ENCODE results near the gene SLIRP. TPM values are rescaled to one million over a fixed set of nuclear protein-coding genes. Genes with fewer than 3 reads are reported as not detected.

Gene SLIRP
- total RNA-seq, 1 experiment from 2014 or later: 137 TPM

GRCh38 chr14:77708749-77709148 is 846 bp downstream of the SLIRP start:
- peaks cover 19% of the 10 kb centered on the region for H3K4me1 Mint-ChIP-seq (ENCODE audit: low read depth, unreplicated experiment)
- no peak for TF ChIP-seq CTCF (IDR thresholded peaks at IDR 0.05; ENCODE audit: unreplicated experiment)
- peak overlapping the region; percentile 91 for H3K4me3 Mint-ChIP-seq (ENCODE audit: low read depth, unreplicated experiment)
- H3K36me3 Mint-ChIP-seq (ENCODE audit: insufficient read depth, unreplicated experiment): peaks cover 33% of the 10 kb centered on the region
- intact Hi-C loops (cut with micrococcal nuclease; ENCODE audit: unreplicated experiment): loop anchor here (5.0 kb wide), 2 partner anchors 51 to 116 kb away; no protein-coding TSS in a partner anchor
- no peaks in the 10 kb centered on the region for H3K27me3 Mint-ChIP-seq (ENCODE audit: unreplicated experiment)
- no peak for DNase-seq
- no peaks in the 10 kb centered on the region for H3K9me3 Mint-ChIP-seq (ENCODE audit: low read depth, unreplicated experiment)
- TSS peak; percentile 78 for BruUV-seq (replicated peaks)
- H3K27ac Mint-ChIP-seq (ENCODE audit: unreplicated experiment): peak overlapping the region; percentile 85
- CTCF ChIA-PET: no interaction called here

GRCh38 chr14:77709412-77709811 is 1.5 kb downstream of the SLIRP start:
- Mint-ChIP-seq H3K27ac (ENCODE audit: unreplicated experiment) (no peak overlapping the region), H3K4me1 (ENCODE audit: low read depth, unreplicated experiment) (peaks cover 19% of the 10 kb centered on the region), H3K9me3 (ENCODE audit: low read depth, unreplicated experiment) (no peaks in the 10 kb centered on the region), H3K36me3 (ENCODE audit: insufficient read depth, unreplicated experiment) (peaks cover 33% of the 10 kb centered on the region), H3K4me3 (ENCODE audit: low read depth, unreplicated experiment) (peak overlapping the region; percentile 91), H3K27me3 (ENCODE audit: unreplicated experiment) (no peaks in the 10 kb centered on the region)
- intact Hi-C loops (cut with micrococcal nuclease; ENCODE audit: unreplicated experiment): loop anchor here (5.0 kb wide), 2 partner anchors 52 to 117 kb away; no protein-coding TSS in a partner anchor
- BruUV-seq (replicated peaks): no TSS peak
- no peak for DNase-seq
- no peak for TF ChIP-seq CTCF (IDR thresholded peaks at IDR 0.05; ENCODE audit: unreplicated experiment)
- CTCF ChIA-PET: no interaction called here

GRCh38 chr14:77710364-77710763 is 2.5 kb downstream of the SLIRP start:
- no peak for TF ChIP-seq CTCF (IDR thresholded peaks at IDR 0.05; ENCODE audit: unreplicated experiment)
- Mint-ChIP-seq H3K4me1 (ENCODE audit: low read depth, unreplicated experiment) (peaks cover 19% of the 10 kb centered on the region), H3K9me3 (ENCODE audit: low read depth, unreplicated experiment) (no peaks in the 10 kb centered on the region), H3K27ac (ENCODE audit: unreplicated experiment) (no peak overlapping the region), H3K27me3 (ENCODE audit: unreplicated experiment) (no peaks in the 10 kb centered on the region), H3K4me3 (ENCODE audit: low read depth, unreplicated experiment) (no peak overlapping the region), H3K36me3 (ENCODE audit: insufficient read depth, unreplicated experiment) (peaks cover 41% of the 10 kb centered on the region)
- DNase-seq: no peak
- no TSS peak for BruUV-seq (replicated peaks)
- CTCF ChIA-PET: no interaction called here
- intact Hi-C loops (cut with micrococcal nuclease; ENCODE audit: unreplicated experiment): no loop called here

DNA sequence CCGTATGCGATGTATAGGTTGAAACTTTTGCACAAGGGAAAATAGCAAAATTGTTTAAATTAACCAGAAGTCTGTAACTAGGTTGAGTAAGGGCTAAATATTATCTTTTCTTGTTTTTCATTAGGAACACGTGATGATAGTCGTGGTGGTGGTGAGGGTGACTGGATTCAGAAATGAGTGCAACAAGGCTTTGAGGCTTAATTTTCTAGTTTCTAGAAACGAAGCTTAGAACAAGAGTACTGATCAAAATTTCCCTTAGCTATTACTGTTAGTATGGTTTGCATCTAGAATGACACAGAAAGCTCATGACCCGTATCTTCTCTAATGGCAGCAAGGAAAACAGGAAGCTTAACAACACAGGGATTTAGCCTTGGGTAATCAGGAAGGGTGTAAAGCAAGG is 7.0 kb downstream of the SLIRP start:
- no peak overlapping the region for H3K4me3 Mint-ChIP-seq (ENCODE audit: low read depth, unreplicated experiment)
- no peaks in the 10 kb centered on the region for H3K27me3 Mint-ChIP-seq (ENCODE audit: unreplicated experiment)
- DNase-seq: no peak
- H3K4me1 Mint-ChIP-seq (ENCODE audit: low read depth, unreplicated experiment): peaks cover 6% of the 10 kb centered on the region
- intact Hi-C loops (cut with micrococcal nuclease; ENCODE audit: unreplicated experiment): no loop called here
- no TSS peak for BruUV-seq (replicated peaks)
- CTCF ChIA-PET: interaction anchor here (0.5 kb wide), 1 partner anchor 235 kb away, joined by 3 read pairs; no protein-coding TSS in a partner anchor
- no peak for TF ChIP-seq CTCF (IDR thresholded peaks at IDR 0.05; ENCODE audit: unreplicated experiment)
- peaks cover 48% of the 10 kb centered on the region for H3K36me3 Mint-ChIP-seq (ENCODE audit: insufficient read depth, unreplicated experiment)
- peak overlapping the region; percentile 36 for H3K27ac Mint-ChIP-seq (ENCODE audit: unreplicated experiment)
- H3K9me3 Mint-ChIP-seq (ENCODE audit: low read depth, unreplicated experiment): no peaks in the 10 kb centered on the region

Data from Calu3 (cell line).